H9 (cell line): ENCODE data around the gene JMJD8. TPM values are rescaled to one million over a fixed set of nuclear protein-coding genes. Genes with fewer than 3 reads are reported as not detected.
A peak's percentile ranks its signal among the peaks of the same experiment; 100 is the strongest.

Experiments used
- DNase-seq: peaks from one replicate; pipeline ENCODE4 v3.0.0-alpha.2; 2017
- H2AFZ ChIP-seq: one replicate; pipeline ENCODE4 v1.6.1; 2013; ENCODE audit warnings: mild to moderate bottlenecking, low read length, control low read depth, moderate library complexity
- H2AK5ac ChIP-seq: 2 replicates; pipeline ENCODE4 v1.6.1; 2013; ENCODE audit warnings: low read length, control low read depth, mixed read lengths; ENCODE audit not compliant: insufficient read length
- H2BK120ac ChIP-seq: one replicate; pipeline ENCODE4 v1.6.1; 2013; ENCODE audit warnings: low read depth, mild to moderate bottlenecking, low read length, control low read depth, inconsistent platforms; ENCODE audit not compliant: poor library complexity, severe bottlenecking
- H2BK12ac ChIP-seq: 2 replicates; pipeline ENCODE4 v1.6.1; 2013; ENCODE audit warnings: low read length, control low read depth, mixed read lengths, low read depth; ENCODE audit not compliant: insufficient read length
- H2BK15ac ChIP-seq: 2 replicates; pipeline ENCODE4 v1.6.1; 2013; ENCODE audit warnings: low read depth, low read length, control low read depth
- H2BK20ac ChIP-seq: one replicate; pipeline ENCODE4 v1.6.1; 2013; ENCODE audit warnings: low read depth, mild to moderate bottlenecking, low read length, control low read depth, inconsistent platforms; ENCODE audit not compliant: poor library complexity, severe bottlenecking
- H2BK5ac ChIP-seq: 2 replicates; pipeline ENCODE4 v1.6.1; 2013; ENCODE audit warnings: low read length, control low read depth, mixed read lengths; ENCODE audit not compliant: insufficient read length
- H3K14ac ChIP-seq: 2 replicates; pipeline ENCODE4 v1.6.1; 2013; ENCODE audit warnings: low read length, control low read depth; ENCODE audit not compliant: insufficient read depth
- H3K18ac ChIP-seq: 2 replicates; pipeline ENCODE4 v1.6.1; 2013; ENCODE audit warnings: low read depth, mild to moderate bottlenecking, mixed read lengths, low read length, control low read depth; ENCODE audit not compliant: insufficient read length
- H3K23ac ChIP-seq: 2 replicates; pipeline ENCODE4 v1.6.1; 2013; ENCODE audit warnings: low read length, control low read depth, mixed read lengths, low read depth; ENCODE audit not compliant: insufficient read length
- H3K23me2 ChIP-seq: 2 replicates; pipeline ENCODE4 v1.6.1; 2013; ENCODE audit warnings: low read depth, mild to moderate bottlenecking, mixed read lengths, low read length, control low read depth; ENCODE audit not compliant: insufficient read length, poor library complexity, severe bottlenecking
- H3K27ac ChIP-seq: 2 replicates; pipeline ENCODE4 v1.5.1; 2013; ENCODE audit warnings: low read length, control low read depth, mixed read lengths, low read depth; ENCODE audit not compliant: insufficient read length
- H3K27me3 ChIP-seq: 2 replicates; pipeline ENCODE4 v1.6.1; 2013; ENCODE audit warnings: low read length, control low read depth, inconsistent platforms; ENCODE audit not compliant: insufficient read depth
- H3K4ac ChIP-seq: 2 replicates; pipeline ENCODE4 v1.6.1; 2013; ENCODE audit warnings: low read depth, mild to moderate bottlenecking, control low read depth, inconsistent platforms, low read length, moderate library complexity
- H3K4me1 ChIP-seq: 2 replicates; pipeline ENCODE4 v1.6.1; 2013; ENCODE audit warnings: low read length, control low read depth, inconsistent platforms; ENCODE audit not compliant: insufficient read depth
- H3K4me2 ChIP-seq: 2 replicates; pipeline ENCODE4 v1.6.1; 2013; ENCODE audit warnings: low read length, control low read depth, mixed read lengths; ENCODE audit not compliant: insufficient read length, insufficient read depth
- H3K56ac ChIP-seq: 2 replicates; pipeline ENCODE4 v1.6.1; 2013; ENCODE audit warnings: low read depth, mild to moderate bottlenecking, mixed read lengths, low read length, control low read depth; ENCODE audit not compliant: insufficient read length
- H3K79me1 ChIP-seq: 2 replicates; pipeline ENCODE4 v1.6.1; 2013; ENCODE audit warnings: low read depth, mild to moderate bottlenecking, moderate library complexity, low read length, control low read depth, inconsistent platforms; ENCODE audit not compliant: insufficient read depth, poor library complexity, severe bottlenecking
- H3K79me2 ChIP-seq: 2 replicates; pipeline ENCODE4 v1.6.1; 2013; ENCODE audit warnings: low read length, control low read depth, inconsistent platforms; ENCODE audit not compliant: insufficient read depth
- H3K9ac ChIP-seq: 2 replicates; pipeline ENCODE4 v1.6.1; 2013; ENCODE audit warnings: low read length, control low read depth, mixed read lengths; ENCODE audit not compliant: insufficient read length; ENCODE audit errors: extremely low read depth
- H3K9me3 ChIP-seq: one replicate; pipeline ENCODE4 v1.6.1; 2013; ENCODE audit warnings: low read depth, low read length, inconsistent platforms; ENCODE audit not compliant: control insufficient read depth
- H3T11ph ChIP-seq: one replicate; pipeline ENCODE4 v1.6.1; 2013; ENCODE audit warnings: mild to moderate bottlenecking, low read length, control low read depth, inconsistent platforms
- H4K20me1 ChIP-seq: one replicate; pipeline ENCODE4 v1.6.1; 2013; ENCODE audit not compliant: control insufficient read depth, insufficient read length, insufficient read depth
- H4K5ac ChIP-seq: 2 replicates; pipeline ENCODE4 v1.6.1; 2013; ENCODE audit warnings: low read depth, mild to moderate bottlenecking, mixed read lengths, low read length, control low read depth; ENCODE audit not compliant: insufficient read length
- H4K8ac ChIP-seq: replicated peaks from 2 replicates; pipeline ENCODE4 v1.6.1; 2013; ENCODE audit warnings: low read length, control low read depth, mixed read lengths, low read depth; ENCODE audit not compliant: insufficient read length
- H4K91ac ChIP-seq: 2 replicates; pipeline ENCODE4 v1.6.1; 2013; ENCODE audit warnings: low read depth, mild to moderate bottlenecking, moderate library complexity, mixed read lengths, low read length, control low read depth; ENCODE audit not compliant: insufficient read length
- H3K27ac Mint-ChIP-seq, 3 experiments: 2 replicates in 2 of 3; 3 replicates in 1 of 3; pipeline ENCODE4 v1.8.0; 2020 to 2021; ENCODE audit warnings: mixed read lengths in 3 of 3, mild to moderate bottlenecking in 1 of 3, moderate library complexity in 1 of 3
- H3K27me3 Mint-ChIP-seq: 2 replicates; pipeline ENCODE4 v1.8.0; 2021; ENCODE audit warnings: low read depth, mild to moderate bottlenecking, moderate library complexity, mixed read lengths
- H3K36me3 Mint-ChIP-seq, 3 experiments: 2 replicates in 2 of 3; 3 replicates in 1 of 3; pipeline ENCODE4 v1.8.0; 2020 to 2021; ENCODE audit warnings: low read depth in 3 of 3, mixed read lengths in 3 of 3; ENCODE audit not compliant: insufficient read depth in 1 of 3
- H3K4me1 Mint-ChIP-seq, 2 experiments: 2 replicates each; pipeline ENCODE4 v1.8.0; 2020; ENCODE audit warnings: mixed read lengths in 2 of 2
- H3K4me3 Mint-ChIP-seq, 2 experiments: 2 replicates in 1 of 2; 3 replicates in 1 of 2; pipeline ENCODE4 v1.8.0; 2020 to 2021; ENCODE audit warnings: mild to moderate bottlenecking in 2 of 2, mixed read lengths in 2 of 2, moderate library complexity in 1 of 2
- H3K9me3 Mint-ChIP-seq, 2 experiments: 2 replicates in 1 of 2; 3 replicates in 1 of 2; pipeline ENCODE4 v1.8.0; 2020; ENCODE audit warnings: mild to moderate bottlenecking in 2 of 2, mixed read lengths in 2 of 2, moderate library complexity in 1 of 2
- WGBS: extraction: QIAGEN DNeasy Blood & Tissue Kit; methylation state at CpG from one replicate; pipeline ENCODE4 v1.1.7; 2013; ENCODE audit warnings: missing lambda C conversion rate, low lambda C conversion rate, mixed read lengths; ENCODE audit not compliant: insufficient read length; ENCODE audit errors: extremely low coverage; 5-methylcytosine and 5-hydroxymethylcytosine counted together
- total RNA-seq: library from RNA; stranded (reverse); gene quantifications from 2 replicates; pipeline ENCODE4 v1.2.1, GENCODE V29; 2021
- TF ChIP-seq, protein P1 (sequence below): fragments of 200-600 bp; sonication (generic); conservative IDR thresholded peaks from 3 replicates; pipeline ENCODE4 v1.8.0; 2021; ENCODE audit warnings: antibody characterized with exemption, mild to moderate bottlenecking

The JMJD8 gene
- total RNA-seq, 1 experiment from 2014 or later = 52.7 TPM

DNA sequence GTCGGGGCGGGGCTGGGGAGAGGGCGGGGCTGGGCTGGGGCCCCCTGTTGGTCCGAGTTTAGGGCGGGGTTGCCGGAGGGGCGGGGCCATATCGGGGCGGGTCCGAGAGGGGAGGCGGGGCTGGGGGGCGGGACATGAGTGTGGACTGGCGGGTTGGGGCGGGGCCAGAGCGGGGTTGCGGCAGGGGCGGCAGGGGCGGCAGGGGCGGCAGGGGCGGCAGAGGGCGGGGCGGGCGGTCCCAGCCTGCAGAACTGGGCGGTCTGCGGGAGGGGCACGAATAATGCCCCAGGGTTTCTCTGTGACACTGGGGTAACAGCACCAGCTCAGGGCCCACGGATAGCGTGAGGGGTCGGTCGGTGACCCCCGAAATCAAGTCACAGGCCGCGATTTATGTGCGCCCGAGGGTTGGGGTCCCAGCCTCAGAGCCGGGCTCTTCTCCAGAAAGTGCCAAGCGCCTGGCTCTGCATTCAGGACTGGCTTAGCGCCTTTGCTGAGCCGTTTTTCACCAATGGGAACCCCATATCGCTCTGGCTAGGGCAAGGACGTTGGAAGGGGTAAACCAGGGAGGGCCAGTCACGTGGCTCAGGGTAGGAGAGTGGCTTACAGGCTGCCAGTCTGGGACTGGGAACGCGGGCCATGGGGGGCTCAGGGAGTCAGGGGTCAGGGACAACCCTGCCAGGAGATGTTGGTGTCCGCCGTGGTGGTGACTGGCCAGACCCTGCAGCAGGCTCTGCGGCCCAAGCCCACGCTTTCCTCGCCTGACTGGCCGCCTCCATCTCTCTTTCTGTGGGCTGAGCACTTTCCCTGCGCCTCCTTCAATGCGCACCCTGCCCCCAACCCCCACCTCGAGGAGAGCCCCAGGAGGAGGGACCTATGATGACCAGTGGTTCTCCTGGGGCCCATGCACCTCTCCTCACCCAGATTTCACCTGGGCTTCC, 46.8 kb downstream of the JMJD8 start:
- no peak overlapping the region for H4K8ac ChIP-seq
- peak overlapping the region; percentile 82 to 96 for H3K4me3 Mint-ChIP-seq
- H2BK120ac ChIP-seq = no peak overlapping the region
- H3K18ac ChIP-seq = no peak overlapping the region
- no peak overlapping the region; a peak in 1 of 7 replicates for H3K27ac Mint-ChIP-seq
- no peak overlapping the region for H3K56ac ChIP-seq
- H3K14ac ChIP-seq = no peak overlapping the region
- H3K9me3 Mint-ChIP-seq = peaks cover 3% of the 10 kb centered on the region in 2 experiments; a peak in 2 of 5 replicates
- no peaks in the 10 kb centered on the region; the same call in 1 of the 2 replicates for H3K4me1 ChIP-seq
- H3K27ac ChIP-seq = no peak overlapping the region
- no peaks in the 10 kb centered on the region for H3K79me1 ChIP-seq
- H3K4me1 Mint-ChIP-seq = peaks cover 11 to 22% of the 10 kb centered on the region in 2 experiments
- H2AK5ac ChIP-seq = no peak overlapping the region
- H3K27me3 Mint-ChIP-seq = peaks cover 2% of the 10 kb centered on the region; the same call in 1 of the 2 replicates
- no peak overlapping the region for H4K5ac ChIP-seq
- H3K27me3 ChIP-seq = no peaks in the 10 kb centered on the region
- H3K23me2 ChIP-seq = peaks cover 7% of the 10 kb centered on the region
- H4K91ac ChIP-seq = no peak overlapping the region
- no peak overlapping the region for H3K4ac ChIP-seq
- DNase-seq = peak; percentile 90
- H3T11ph ChIP-seq = no peak overlapping the region
- no CpG with 5 or more reads among the region's 53 CpGs for WGBS
- H2BK5ac ChIP-seq = no peak overlapping the region
- no peak overlapping the region for H2AFZ ChIP-seq
- H3K9me3 ChIP-seq = no peaks in the 10 kb centered on the region
- H3K79me2 ChIP-seq = peaks cover 2% of the 10 kb centered on the region; the same call in 1 of the 2 replicates
- H2BK12ac ChIP-seq = no peak overlapping the region
- peaks cover 0 to 6% (median 1%) of the 10 kb centered on the region in 3 experiments; a peak in 4 of 7 replicates for H3K36me3 Mint-ChIP-seq
- H2BK15ac ChIP-seq = no peak overlapping the region
- H3K4me2 ChIP-seq = peak overlapping the region; percentile 50
- H2BK20ac ChIP-seq = no peak overlapping the region
- H4K20me1 ChIP-seq = no peaks in the 10 kb centered on the region
- no peak overlapping the region for H3K9ac ChIP-seq
- no peak overlapping the region for H3K23ac ChIP-seq
- TF ChIP-seq, protein P1, sequence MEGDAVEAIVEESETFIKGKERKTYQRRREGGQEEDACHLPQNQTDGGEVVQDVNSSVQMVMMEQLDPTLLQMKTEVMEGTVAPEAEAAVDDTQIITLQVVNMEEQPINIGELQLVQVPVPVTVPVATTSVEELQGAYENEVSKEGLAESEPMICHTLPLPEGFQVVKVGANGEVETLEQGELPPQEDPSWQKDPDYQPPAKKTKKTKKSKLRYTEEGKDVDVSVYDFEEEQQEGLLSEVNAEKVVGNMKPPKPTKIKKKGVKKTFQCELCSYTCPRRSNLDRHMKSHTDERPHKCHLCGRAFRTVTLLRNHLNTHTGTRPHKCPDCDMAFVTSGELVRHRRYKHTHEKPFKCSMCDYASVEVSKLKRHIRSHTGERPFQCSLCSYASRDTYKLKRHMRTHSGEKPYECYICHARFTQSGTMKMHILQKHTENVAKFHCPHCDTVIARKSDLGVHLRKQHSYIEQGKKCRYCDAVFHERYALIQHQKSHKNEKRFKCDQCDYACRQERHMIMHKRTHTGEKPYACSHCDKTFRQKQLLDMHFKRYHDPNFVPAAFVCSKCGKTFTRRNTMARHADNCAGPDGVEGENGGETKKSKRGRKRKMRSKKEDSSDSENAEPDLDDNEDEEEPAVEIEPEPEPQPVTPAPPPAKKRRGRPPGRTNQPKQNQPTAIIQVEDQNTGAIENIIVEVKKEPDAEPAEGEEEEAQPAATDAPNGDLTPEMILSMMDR = no peak
